GM21576 (cell line): ENCODE measurements around the gene COG4.
"Not testable (repeated sequence)": the region's sequence is repeated elsewhere in the genome, so short reads cannot be mapped to it uniquely, and the experiment has no call there.

Experiments used
- ATAC-seq: cut with Tn5 transposase; IDR thresholded peaks from one replicate; pipeline ENCODE4 v1.9.1; 2021; ENCODE audit warnings: mild to moderate bottlenecking, moderate library complexity; ENCODE audit not compliant: unreplicated experiment

COG4 gene

DNA sequence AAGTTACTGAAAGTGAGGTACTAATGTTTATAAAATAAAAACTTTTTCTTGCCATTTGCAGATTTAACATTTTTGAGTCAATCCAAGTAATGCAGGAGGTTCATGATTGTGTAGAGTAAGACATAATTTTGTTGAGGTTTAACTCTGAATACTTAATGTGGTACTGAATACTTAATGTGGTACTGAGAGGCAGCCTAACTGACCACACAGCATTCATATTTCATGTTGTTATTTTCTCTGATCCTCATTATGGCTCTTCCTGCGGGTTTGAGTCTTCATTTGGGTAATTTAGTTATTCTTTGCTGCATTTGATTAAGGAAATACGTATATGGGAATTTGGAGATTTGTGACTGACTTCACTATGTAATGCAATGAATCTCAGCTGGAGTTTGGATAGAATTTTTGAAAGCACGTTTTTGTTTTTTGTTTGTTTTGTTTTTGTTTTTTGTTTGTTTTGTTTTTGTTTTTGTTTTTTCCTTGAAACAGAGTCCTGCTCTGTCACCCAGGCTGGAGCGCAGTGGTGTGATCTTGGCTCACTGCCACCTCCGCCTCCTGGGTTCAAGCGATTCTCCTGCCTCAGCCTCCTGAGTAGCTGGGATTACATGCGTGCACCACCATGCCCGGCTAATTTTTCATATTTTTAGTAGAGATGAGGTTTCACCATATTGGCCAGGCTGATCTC, 4.1 kb upstream of the COG4 start:
- ATAC-seq, result no peak

GRCh38 chr16:70526403-70526802, 3.0 kb upstream of the COG4 start:
- no peak for ATAC-seq

DNA sequence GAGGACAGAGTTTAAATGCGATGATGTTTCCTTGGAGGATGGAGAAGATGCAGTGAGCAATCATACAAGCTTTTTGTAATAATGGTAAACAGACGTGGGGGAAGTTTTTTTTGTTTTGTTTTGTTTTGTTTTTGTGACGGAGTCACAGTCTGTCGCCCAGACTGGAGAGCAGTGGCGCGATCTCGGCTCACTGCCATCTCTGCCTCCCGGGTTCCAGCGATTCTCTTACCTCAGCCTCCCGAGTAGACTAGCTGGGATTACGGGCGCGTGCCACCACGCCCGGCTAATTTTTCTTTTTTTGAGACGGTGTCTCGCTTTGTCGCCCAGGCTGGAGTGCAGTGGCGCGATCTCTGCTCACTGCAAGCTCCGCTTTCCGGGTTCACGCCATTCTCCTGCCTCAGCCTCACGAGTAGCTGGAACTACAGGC, 1.1 kb upstream of the COG4 start:
- not testable (repeated sequence) for ATAC-seq

DNA sequence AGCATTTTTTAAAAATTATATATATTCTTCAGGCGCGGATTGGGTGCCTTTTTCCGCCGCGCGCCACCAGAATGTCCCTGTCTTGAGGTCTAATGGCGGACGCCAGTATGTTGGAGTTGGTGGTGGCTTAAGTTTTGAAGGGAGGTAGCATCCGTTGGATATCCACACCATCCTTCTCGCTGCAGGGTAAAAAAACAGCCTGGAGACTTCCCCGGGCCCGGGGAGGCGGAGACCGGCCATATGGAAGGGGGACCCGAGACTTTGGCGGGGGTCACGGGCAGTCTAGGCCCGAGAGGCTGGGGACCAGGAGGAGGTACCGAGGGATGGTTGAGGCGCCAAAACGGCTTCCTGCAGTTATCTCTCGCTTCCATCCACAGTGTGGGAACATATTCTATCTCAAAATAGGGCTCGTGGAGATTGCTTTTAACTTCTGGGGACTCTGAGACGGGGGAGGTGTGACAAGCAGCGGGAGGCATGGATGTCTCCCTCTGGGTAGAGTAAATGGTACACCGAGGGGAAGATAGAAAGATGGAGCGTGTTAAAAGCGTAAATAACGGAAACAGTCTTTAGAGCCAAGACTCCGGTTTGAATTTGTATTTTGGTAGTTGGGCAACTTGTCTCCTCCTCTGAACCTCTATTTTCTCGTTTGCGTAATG, 517 bp upstream of the COG4 start, which contains the start of gene SF3B3:
SF3B3 (plus strand) TSS at position 74 of the 656 bp plus-strand sequence. CDS start 2,841 bp downstream, outside the sequence.
- ATAC-seq, result no peak

- no peak for ATAC-seq
Observed at GRCh38 chr16:70522216-70523075, 908 bp downstream of the COG4 start.

- no peak for ATAC-seq
Observed at GRCh38 chr16:70520612-70521297, 2.6 kb downstream of the COG4 start.

DNA sequence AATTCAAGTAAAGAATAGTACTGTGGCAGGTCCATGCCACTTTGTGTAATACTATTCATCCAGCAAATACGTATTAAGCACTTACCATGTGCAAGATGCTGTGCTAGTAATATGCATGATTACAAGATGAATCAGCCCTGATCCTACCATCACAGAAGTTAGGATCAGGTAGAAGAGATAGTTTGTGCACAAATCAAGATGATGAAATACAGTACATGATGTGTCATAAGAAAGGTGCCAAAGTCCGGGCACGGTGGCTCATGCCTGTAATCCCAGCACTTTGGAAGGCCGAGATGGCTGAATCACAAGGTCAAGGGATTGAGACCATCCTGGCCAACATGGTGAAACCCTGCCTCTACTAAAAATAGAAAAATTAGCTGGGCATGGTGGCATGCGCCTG, 10.9 kb downstream of the COG4 start:
- ATAC-seq, result no peak

DNA sequence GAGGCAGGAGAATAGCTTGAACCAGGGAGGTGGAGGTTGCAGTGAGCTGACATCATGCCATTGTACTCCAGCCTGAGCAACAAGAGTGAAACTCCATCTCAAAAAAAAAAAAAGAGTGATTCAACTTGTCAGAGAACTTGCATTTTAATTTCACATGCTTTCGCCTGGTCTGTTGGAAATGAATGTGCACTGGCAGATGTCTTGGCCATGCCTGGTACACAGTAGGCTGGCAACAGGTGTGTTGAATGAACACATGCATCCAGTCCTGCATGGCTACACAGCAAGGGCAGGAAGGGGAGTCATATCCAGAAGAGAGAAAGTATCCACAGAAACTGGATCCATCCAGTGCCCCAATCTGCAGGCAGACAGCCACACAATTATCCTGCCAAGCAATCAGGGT, 11.5 kb downstream of the COG4 start:
- ATAC-seq, result no peak

DNA sequence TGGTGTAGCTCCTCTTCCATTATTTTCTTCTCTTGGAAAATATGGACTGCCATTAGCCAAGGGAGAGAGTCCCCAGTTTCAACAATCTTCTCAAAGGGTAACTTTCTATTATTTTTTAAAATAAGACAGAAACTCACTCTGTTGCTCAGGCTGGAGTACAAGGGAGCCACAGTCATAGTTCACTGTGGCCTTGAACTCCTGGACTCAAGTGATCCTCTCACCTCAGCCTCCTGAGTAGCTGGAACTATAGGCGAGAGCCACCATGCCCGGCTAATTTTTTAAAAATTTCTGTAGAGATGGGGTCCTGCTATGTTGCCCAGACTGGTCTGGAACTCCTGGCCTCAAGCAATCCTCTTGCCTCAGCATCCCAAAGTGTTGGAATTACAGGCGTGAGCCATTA, 13.1 kb downstream of the COG4 start:
- ATAC-seq, result no peak

DNA sequence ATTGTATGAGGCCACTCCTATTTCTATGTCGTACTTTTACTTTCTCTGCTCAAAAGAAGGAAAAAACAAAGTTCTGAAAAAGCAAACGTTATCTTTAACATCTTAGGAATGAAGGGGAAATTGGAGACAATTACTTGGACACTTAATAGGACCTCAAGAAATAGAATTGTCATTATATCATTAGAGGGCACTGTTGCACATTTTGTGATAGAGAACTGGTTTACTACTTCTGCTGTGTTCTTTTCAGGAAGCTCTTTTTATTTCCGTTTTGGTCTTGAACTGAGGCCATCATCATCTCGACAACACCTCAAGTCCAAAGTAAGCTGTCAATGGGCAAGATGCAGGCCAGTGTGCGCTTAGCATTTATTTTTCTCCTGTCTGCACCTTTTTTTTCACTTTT, 14.6 kb downstream of the COG4 start:
- no peak for ATAC-seq

DNA sequence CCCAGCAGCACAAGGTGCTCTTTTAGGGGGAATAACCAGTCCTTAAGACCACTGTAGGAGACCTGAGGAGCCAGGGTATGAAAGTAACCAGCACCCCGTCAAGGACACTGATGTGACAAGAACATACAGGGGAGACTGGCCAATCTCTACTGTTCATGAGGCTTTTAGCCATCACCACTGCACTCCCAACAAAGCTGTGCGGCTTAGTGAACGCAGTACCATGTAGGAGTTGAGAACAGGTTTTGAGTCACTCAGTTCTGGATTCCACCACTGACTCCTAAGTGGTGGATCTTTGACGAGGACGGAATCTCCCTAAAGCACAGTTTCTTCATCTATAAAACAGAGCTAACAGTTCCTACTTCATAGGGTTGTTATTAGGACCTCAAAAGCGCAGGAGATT, 26.8 kb downstream of the COG4 start:
- ATAC-seq, result no peak

GRCh38 chr16:70495425-70496182, 27.8 kb downstream of the COG4 start:
- no peak for ATAC-seq

GRCh38 chr16:70494777-70495176, 28.6 kb downstream of the COG4 start:
- ATAC-seq, result no peak

- ATAC-seq, result no peak
Observed at GRCh38 chr16:70494202-70494770, 29.1 kb downstream of the COG4 start.

DNA sequence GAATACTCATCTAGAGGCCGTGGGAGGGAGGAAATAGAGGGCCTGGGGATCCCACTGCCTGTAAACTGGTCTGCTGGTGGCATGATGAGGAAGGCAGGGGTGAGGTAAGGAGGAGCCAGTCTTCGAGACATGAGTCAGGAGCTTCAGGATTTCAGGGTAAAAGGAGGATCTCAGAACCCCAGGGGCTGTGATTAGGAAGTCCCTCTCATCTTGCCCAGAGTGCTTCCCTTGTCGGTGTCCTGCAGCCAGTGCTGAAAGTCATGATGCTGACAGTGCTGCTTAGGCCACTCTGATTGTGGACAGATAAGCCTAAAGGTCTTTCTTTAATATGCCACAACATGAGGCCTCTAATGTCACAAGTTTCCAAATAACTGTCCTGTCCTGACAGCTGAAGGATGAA, 29.6 kb downstream of the COG4 start:
- ATAC-seq, result no peak

DNA sequence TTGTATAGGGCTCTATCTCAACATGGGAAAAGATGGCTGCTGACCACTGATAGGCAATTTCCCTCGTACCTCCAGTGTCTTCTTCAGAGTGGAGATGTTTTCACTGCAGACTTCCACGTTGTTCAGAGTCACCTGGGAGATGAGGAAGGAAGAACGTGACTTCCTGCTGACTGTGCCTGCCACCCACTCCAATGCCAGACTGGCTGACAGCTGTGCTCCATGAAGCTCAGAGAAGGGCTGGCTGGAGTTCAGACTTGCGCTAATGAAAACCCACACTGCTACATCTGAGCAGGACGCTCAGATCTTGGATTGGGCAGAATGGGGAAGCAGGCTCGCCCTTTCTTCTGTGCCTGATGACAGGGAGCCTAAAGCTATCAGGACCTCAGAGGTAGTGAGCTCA, 33.1 kb downstream of the COG4 start:
- ATAC-seq, result no peak

DNA sequence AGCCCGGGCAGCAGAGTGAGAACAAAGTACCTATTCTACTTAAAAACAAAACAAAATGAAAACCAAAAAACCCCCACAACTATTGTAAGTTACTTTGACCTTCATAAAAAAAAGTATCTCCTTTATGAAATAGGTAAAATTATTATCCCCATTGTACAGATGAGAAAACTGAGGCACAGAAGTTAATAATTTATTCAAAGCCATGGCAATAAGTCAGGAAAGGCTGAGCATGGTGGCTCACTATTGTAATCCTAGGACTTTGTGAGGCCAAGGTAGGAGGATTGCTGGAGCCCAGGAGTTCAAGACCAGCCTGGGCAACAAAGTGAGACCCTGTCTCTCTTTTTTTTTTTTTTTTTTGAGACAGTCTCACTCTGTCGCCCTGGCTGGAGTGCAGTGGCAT, 38.5 kb downstream of the COG4 start:
- no peak for ATAC-seq

DNA sequence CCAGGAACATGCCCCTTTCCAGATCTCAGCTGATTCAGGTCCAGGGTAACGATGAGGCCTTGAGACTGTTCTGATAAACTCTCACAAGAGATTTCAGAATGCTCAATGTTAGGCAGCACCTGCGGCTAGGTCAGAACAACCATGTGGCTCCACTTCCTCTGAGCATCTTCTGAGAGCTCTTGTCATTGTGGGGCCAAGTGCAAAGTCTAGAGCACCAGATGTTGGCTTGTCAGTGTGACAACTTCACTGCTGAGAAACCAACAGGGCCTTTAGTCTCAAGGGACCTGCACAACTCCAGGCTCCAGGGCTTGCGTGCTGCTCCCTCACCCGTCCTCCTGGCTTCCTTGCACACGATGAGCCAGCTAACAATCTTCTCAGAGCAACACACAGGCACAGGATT, 39.9 kb downstream of the COG4 start:
- ATAC-seq, result peak; percentile 56

DNA sequence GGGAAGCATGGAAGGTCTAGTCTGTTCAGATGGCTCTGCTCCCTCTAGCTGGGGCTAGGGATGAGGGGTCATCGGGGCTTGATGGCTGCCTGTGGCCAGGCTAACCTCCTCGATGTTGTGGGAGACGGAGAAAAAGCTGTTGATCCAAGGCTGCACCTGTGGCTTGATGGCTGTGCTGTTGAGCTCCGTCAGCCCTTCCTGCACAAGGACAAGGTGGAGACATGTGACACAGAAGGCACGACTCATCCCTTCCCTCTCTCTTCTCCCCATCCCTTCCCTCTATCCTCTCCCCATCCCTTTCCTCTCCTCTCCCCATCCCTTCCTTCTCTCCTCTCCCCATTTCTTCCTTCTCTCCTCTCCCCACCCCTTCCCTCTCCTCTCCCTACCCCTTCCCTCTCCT, 40.7 kb downstream of the COG4 start:
- ATAC-seq, result no peak

DNA sequence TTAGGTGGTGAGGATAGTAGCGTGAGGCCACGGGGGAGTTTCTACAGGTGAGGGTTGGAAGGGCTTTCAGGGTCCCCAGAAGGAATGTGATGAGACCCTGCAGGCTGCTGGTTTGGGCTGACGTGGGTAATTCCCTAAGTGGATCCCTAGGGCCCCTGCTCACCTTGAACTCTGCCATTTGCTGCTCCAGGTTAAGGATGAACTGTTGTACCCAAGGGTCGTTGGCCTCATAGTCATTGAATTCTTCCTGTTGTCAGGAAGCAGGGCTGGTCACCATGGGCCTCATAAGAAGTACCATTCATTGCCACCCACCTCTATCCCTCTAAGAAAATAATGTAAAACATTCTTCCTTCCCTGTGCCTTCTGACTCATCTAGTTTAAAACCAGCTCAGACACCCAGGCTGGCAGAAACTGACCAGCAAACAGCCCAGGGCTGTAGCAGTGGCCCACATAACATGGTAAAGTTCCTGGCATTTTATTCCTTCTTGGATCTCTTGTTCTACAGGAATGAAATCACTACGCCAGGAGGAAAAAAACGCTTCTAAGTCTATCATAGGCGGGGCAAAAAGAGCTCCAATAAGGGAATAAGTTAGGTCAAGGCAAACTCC, 41.3 kb downstream of the COG4 start:
- ATAC-seq, result no peak
